T-helper 9 cell (primary cell): Measurements from ENCODE around the gene PLEKHA8.

ENCODE experiments used
- DNase-seq: peaks from one replicate; pipeline ENCODE4 v3.0.0-alpha.2; 2020

Gene PLEKHA8

DNA sequence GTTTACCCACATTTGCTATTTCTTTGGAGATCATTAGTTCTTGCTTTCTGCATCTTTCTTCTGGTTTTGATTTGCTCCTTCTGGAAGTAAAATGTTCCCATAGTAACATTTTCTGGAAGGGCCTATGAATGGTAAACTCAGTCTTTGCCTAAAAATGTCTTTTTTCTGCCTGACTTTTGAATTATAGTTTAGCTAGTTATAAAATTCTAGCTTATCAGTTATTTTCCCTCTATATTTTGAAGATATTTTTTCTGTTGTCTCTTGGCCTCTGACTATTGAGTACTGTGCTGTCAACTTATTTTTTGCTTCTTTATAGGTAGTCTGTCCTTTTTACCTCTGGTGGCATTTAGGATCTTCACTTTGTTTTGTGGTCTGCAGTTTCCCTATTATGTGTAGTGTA is 84.9 kb downstream of the PLEKHA8 start:
- DNase-seq: no peak

DNA sequence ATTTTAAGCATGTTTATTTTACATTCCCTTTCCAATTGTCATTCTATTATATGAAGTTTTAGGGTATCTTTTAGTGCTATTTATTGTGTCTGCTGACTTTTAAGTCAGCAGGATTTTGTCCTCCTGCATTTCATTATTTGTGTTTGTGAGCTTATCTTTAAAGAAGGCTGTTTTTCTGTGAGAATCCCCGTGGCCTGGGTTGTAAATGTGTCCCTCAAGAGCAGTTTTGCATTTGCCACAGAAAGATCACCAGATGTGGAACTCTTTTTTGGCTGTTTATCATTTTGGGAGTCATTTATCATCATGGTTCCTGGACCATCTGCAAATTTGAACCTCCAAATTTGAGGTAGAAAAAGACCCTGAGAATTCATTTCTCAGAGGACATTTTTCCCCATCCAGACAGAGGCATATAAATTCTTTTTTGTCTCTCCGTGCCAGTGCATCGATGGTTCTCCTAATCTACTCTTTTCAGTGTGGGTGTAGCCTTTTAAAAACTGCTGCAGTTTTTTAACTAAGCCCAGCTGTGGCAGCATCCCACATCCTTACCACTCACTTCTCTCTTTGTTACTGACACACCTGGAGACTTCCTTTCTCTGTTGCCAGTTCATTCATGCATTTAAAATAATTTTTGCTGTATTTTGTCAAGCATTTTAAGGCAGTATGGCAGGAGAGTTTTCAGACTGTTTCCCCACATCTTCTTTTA is 86.5 kb downstream of the PLEKHA8 start:
- DNase-seq: no peak

DNA sequence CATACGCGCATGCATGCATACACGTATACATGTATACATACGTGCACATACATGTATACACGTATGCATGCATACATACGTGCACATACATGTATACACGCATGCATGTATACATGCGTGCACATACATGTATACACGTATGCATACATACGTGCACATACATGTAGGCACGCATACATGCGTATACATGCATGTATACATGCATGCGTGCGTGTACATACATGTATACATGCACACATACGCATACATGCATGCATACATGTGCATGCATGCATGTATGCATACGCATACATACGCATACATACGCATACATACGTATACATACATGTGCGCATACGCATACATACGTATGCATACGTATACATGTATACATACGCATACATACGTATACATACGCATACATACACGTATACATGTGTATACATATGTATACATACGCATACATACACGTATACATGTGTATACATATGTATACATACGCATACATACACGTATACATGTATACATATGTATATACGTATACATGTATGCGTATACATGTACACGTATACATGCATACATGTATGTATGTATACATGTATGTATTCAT is 87.6 kb downstream of the PLEKHA8 start:
- DNase-seq: no peak

DNA sequence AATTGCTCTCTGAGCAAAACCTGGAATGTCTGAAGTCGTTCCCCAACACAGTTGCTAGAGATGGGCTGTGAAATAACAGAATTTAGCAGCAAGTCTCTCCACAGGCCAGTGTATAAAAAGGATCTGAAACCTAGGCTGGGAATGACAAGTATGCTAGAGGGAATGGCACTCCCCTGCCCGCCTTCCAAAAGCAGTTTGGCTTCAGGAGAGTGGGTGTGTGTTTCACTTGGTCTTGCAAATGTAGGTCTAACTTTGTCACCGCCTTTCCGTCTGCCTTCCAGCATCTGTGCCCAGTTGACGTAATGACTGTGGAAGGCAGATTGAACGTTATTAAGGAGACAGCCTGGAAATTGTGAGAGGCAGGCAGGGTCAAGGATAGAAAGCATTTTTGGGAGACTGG is 88.6 kb downstream of the PLEKHA8 start:
- no peak for DNase-seq

DNA sequence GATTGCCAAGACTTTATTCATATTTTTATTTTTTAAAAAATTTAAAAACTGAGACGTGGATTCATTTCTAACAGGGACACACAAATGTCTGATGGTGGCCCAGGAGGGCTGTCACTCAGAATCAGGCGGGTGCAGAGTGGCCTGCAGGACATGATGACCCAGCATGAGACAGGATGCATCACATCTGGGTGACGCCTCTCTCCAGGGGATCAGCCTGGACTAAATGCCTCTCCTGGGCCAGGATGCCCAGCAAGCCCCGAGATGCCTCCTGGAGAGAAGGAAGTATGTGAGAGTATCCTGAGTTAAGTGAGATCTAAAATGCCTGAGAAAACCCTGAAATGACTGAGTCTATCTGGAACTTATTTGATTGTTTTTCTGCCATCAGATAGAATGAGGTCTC is 89.7 kb downstream of the PLEKHA8 start:
- DNase-seq: no peak

DNA sequence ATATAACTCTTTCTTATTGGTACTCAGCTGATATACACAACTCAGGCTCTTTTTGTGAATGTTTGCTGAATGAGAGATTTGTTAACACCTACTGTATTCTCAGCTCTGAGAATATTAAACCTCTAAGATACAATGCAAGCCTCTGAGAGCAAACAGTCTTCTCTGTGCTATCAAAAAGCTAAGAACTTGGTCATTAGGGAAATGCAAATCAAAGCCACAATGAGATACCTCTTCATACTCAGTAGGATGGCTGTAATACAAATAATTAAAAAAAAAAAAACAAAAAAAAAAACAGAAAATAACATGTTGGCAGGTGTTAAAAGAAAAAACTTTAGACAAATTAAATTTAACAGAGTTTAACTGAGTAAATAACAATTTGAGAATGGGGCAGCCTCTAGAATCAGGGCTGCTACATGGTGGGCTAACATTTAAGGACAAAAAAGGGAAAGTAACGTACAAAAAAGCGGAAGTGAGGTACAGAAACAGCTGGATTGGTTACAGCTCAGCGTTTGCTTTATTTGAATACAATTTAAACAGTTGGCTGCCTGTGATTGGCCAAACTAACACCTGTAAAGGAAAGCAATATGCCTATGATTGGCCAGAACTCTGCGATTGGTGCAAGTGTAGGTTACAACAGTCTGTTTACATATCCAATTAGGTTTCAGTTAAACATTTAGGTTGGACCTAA is 91.8 kb downstream of the PLEKHA8 start:
- no peak for DNase-seq

DNA sequence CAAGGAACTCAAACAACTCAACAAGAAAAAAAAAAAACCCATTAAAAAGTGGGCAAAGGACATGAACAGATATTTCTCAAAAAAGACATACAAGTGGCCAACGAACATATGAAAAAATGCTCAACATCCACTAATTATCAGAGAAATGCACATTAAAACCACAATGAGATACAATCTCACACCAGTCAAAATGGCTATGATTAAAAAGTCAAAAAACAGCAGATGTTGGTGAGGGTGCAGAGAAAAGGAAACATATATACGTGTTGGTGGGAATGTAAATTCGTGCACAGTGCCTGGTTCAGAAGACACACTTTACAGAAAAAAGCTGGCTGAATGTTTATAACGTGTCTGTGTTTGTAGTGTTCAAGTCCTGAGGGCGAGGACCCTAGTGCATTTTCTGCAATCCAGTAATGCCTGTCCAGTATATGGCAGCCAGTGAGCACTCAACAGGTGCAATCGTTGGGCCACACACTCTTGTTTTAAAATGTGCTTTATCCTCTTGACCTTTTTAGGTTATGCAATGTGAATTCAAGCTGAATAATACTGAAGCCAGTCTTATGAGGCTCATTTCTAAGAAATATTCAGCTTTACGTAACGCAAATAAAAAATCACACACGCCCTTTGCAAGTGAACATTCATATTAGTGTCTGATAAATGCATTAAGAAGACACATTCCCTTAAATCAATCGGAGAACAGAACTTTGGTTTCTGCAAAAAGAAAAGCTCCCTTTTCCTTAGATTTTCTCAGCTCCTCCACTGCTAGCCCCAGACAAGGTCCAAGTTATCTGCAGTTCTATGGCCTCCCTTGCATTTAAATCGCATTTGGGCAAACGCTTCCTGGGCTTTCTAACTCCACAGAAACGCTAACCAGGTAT is 105.8 kb downstream of the PLEKHA8 start:
- no peak for DNase-seq

DNA sequence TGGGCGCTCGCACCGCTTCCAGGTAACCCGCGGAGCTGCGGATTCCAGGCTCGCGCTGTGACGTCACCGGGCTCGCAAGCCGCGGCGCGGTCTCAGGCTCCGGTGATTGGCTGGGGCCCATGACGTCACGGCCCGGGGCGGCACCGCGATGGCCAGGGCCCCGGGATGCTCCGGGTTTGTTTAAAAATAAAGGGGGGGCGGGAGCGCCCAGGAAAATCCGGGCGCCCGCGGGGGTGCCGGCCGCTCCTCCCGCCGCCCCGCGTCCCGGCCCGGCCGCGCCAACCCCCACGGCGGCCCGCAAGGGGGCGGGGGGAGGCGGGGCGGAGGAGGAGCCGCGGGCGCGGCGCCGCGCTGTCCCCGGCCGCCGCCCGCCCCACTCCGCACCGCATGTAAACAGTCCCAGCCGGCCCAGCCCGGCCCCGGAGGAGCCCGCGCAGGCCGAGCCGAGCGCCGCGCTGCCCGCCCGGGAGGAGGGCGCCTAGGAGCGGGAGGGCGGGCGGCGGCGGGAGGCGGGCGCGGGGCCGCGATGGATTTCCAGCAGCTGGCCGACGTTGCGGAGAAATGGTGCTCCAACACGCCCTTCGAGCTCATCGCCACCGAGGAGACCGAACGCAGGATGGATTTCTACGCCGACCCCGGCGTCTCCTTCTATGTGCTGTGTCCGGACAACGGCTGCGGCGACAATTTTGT is 106.5 kb downstream of the PLEKHA8 start, which contains the start of gene MTURN:
Gene MTURN (plus strand): TSS at position 376 of the 690 bp plus-strand sequence. CDS start 151 bp downstream, at position 527.
- DNase-seq: peak; percentile 89

DNA sequence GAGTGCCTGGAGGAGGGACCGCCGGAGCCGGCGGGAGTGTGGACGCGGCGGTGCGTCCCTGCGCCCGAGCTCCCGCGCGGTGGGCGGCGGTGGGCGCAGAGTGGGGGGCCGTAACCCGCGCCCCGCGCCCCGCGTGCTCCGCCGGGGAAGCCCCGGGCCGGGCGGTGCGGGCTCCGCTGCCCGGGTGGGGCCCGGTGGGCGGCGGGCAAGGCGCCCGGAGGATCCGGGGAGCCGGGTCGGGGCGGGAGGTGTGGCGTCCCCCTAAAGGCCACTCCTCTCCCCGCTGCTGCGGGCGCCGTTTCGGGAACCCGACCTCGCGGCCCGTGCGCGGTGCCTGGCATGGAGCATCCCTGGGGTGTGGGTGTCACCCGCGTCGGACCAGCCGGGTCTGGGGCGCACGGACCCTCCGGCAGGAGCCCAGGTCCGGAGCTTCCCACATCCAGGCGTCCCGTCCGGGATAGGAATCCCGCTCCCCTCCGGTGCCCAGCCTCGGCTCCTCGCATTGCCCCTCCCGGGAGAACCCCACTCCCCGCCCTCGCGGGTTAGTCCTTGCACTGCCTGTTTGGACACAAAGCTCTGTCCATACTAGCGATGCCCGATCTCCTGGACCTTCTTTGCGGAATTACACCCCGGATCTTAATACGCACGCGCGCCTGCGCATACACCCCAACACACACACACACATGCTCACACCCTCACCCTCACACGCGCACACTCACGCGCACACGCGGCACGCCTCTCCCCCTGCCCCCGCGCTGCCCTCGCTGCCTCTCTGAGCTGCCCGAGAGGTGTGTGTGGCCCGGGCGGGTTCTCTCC is 107.3 kb downstream of the PLEKHA8 start:
- DNase-seq: peak; percentile 28

DNA sequence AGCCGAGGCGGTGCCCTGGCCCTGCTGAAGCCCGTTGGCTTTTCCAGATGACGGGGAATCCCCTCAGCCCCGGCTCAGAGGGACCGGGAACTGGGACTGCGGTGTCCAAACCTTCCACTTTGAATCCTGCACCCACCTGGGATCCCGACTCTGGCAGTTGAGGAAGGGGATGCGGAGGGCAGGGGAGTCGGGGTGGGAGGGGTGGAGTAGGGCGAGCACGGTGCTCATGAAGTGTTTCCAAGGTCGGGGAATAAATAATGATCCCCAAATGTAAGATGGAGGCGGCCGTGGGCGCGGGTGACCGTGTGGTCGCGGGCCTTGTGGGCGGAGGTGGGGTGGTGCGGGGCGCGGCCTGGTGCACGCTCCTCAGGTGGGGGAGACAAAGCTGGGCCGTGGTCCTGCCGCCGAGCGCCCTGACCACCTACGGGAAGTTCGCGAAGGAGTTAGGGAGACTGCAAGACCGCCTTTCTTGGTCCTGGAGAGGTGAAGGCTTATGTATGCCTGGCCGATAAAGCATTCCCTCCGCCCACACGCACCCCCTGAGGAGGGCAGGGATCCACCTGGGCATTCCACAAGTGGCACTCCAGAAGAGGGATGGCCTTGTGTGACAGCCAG is 108.0 kb downstream of the PLEKHA8 start:
- no peak for DNase-seq

DNA sequence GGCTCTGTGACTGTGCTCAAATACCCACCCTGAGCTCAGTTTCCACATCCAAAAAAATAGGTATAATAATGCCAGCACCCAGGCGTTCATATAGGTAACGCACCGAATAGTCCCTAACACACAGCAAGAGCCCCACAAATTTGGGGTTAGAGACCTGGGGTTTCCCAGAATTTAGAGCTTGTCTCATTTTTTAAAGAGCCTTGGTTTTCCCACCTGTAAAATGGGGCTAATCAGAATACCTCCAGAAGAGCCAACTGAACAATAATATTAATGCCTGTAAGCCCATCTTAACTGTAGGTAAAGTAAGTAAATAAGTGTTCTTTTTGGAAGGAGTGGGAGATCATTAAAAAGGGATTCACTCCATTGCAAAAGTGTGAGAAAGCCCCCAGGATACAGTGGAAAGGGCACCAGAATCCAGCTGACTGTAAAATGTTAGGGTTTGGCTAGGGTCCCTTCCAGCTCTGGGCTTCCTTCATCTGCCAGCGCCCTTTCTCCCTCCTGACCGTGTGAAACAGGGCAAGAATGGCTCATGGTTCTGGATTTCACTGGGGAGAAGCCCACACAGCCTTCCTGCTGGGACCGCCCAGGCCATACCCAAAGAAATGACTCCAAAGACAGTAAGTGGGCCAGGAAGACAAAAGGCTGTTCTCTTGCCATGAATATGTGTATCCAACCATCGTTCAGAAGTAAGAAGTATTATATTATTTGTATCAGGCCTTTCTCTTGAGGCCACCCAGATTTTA is 108.7 kb downstream of the PLEKHA8 start:
- no peak for DNase-seq

DNA sequence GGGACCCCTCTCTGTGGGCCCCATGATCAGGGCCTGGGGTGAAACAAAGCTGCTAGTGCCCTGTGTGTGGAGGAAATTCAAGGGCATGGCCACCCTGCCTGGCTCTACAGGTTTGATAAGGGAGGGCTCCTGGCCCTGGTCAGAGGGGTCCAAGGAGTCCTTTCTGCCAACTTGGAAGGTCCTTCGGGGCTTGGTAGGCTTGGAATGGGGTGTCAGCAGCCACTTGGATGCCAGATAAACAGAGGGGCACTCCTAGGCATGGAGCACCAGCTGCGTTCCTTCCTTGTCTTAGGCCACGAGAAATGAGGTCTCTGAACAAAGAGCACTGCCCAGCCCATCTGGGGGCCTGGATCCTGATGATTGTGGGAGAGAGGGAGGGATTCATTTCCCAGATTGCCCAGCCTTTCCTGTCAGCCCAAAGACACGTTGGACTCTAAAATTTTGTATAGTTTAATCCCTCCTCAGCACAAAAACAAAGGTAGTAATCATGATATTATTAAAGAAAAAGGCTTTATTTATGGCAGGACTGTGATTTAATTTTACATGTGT is 111.7 kb downstream of the PLEKHA8 start:
- DNase-seq: no peak

DNA sequence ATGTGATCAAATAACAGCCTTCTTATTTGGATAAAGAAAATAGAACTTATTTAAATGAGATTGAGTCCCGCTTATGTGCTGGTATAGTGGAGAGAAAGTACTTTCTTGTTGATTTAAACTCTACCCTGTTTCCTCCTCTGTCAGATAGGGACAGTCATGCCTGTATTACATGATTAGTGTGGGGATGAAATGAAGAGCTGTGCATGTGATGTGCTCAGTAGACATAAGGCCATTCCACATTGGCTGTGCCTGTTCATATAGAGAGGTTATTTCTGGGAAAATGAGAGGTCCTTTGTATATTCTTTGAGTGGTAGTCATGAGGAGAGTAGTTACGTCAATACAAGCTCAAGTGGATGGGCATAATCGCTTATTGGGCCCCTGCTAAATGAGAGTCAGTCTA is 112.2 kb downstream of the PLEKHA8 start:
- DNase-seq: no peak

DNA sequence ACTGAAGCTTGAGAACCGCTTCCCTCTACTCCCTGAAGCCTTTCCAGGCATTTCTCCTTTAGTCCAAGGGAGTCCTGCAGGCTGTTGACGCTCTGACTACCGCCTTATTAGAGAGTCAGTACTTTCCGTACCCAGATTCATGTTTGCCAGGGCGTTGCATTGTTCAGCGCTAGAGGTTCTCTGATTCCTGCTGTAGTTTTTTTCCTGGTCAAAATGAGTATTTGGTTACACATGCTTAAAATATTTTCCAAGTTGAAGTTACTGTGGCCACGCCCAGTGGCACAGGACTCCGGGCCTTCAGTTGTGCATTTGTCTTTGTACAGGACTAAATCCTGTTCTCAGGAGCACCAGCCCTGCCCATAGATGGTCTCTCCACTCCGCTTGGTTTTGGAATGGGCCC is 114.5 kb downstream of the PLEKHA8 start:
- no peak for DNase-seq

DNA sequence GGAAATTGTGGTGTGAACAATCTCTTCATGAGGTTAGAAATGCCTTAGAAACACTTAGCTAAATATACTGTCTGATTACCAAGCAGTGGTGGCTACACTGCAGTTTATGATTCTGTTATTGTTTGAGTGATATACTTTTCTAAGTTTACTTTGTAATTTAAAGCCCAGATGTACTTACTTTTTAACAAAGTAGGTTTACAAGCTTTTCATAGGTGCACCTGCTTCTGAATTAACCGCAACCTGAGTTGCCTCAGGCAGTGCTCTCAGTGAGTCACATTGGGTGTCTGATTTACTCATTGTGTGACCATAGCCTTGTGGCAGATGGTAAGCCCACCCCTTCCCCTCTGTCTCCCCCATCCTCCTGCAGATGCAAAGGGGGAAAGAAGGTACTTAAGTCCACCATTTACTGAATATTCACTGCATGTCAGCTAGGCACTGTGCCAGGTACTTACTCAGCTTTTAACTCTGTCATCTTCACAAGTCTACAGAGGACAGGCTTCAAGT is 115.6 kb downstream of the PLEKHA8 start:
- DNase-seq: no peak

DNA sequence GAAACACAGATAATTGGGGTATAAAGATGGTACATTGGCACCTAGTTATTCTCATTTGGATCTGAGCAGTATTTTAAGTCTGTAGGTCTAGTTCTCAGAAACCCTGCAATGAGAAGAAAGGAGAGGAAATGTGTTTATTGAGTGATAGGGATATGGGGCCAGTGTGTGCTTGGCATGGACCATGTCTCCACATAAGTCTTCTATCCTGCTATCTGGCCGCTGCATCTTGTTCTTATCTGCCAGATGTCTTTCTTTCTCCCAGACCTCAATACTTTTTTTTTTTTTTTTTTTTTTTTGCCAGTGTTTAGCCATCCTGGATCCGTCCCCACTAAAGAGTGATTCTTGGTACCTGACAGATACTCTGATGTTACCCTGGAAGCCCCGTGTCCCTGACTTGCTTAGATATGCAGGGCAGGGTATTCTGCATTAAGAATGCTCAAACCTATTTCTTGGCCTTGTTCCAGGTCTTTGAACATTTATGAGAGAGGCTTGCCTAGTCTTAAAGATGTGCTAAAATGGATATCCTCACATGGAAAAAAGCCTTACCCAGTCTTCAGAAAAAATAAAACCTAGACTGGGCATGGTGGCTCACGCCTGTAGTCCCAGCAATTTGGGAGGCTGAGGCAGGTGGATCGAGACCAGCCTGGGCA is 116.6 kb downstream of the PLEKHA8 start:
- no peak for DNase-seq

DNA sequence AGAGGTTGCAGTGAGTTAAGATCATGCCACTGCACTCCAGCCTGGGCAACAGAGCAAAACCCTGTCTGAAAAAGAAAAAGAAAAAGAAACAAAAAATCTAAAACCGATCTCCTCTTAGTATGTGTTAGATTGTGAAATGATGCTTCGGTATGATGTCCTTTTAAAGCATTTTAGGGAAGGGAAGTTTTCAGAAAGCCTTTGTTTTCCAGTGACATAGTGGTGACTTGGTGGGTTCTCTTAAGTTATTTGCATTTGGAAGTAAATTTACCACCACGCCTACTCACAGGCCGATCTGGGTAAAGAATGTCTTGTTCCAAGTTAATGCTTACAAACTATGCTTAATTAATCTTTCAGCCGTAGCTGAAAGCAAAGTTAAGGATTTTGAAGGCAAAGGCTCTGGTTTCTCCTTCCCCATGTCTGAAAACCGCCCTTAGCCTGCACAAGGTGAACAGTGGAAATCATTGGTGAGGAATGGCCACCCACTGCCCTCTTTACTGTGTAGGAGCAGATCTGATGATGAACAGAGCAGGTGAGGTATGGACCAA is 117.3 kb downstream of the PLEKHA8 start:
- DNase-seq: no peak

DNA sequence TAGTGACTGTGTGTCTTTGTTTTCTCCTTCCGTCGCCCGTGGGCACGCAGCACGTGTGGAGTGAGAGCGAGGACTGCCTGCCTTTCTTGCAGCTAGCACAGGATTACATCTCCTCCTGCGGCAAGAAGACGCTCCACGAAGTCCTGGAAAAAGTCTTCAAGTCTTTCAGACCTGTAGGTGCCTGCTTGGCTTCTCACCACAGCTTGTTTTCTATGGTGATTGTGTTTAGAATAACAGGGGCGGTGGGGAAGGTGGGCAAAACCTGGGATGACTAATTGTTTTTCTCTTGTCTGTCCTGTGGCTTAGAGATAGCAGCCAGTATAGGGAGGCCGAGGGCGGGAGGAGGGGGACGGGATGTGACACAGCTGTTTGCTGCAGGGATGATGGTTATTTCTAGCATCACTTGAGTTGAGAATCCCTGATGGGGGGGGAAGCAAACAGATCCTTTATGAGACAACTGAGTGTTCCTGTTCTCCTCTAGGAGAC is 118.0 kb downstream of the PLEKHA8 start:
- no peak for DNase-seq

DNA sequence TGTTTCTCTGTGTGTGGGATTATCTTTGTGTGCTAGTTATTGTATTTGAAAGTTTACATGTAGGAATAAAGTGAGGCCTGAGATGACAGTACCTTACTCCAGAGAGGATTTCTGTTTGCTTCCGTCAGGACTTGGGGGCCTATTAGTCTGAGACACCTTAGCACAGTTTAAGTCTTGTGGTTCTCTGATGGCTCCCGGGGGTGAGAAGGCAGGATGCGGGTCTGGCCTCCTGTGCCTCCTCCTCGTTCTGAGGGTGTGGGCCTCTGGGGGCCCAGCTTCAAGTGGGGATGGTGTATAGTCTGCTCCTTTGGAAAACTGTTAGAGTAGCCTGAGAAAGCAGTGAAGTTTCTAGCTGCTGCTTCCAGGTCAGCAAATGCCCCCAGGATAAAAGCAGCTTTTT is 119.0 kb downstream of the PLEKHA8 start:
- DNase-seq: no peak
